A673 (cell line): ENCODE data around the gene C4B. TPM values are rescaled to one million over a fixed set of nuclear protein-coding genes. Genes with fewer than 3 reads are reported as not detected.
"Not testable (repeated sequence)": the region's sequence is repeated elsewhere in the genome, so short reads cannot be mapped to it uniquely, and the experiment has no call there.

Experiments used
- BruUV-seq: library from RNA; stranded (reverse); fragments of 400-500 nt; replicated peaks from 2 replicates; lab custom pipeline; 2021; lab: Mats Ljungman, UMichigan
- CTCF ChIA-PET: fragments of 300-600 bp; sonication (Branson Sonifier 250); formaldehyde crosslinking; loops from one replicate; lab custom pipeline; 2022; ENCODE audit warnings: antibody characterized with exemption; lab: Charles Lee
- POLR2A ChIA-PET: fragments of 300-600 bp; sonication (Branson Sonifier 250); formaldehyde crosslinking; loops from one replicate; lab custom pipeline; 2022; ENCODE audit warnings: antibody characterized with exemption; ENCODE audit not compliant: low non-redundant PET; lab: Charles Lee
- DNase-seq: peaks from one replicate; pipeline ENCODE4 v3.0.0-alpha.2; 2015; ENCODE audit warnings: low spot score
- H3K27ac ChIP-seq: fragments of 200-600 bp; sonication (generic); 2 replicates; pipeline ENCODE4 v1.5.1; 2016; ENCODE audit warnings: mixed run types, low read depth, mild to moderate bottlenecking, mixed read lengths, antibody characterized with exemption, low read length; ENCODE audit not compliant: poor library complexity, severe bottlenecking
- H3K27me3 ChIP-seq: fragments of 200-600 bp; sonication (generic); replicated peaks from 2 replicates; pipeline ENCODE4 v1.6.1; 2017; ENCODE audit warnings: mixed run types, low read depth, mild to moderate bottlenecking, mixed read lengths, antibody characterized with exemption, low read length; ENCODE audit not compliant: insufficient read depth, poor library complexity
- H3K36me3 ChIP-seq: fragments of 200-600 bp; sonication (generic); 2 replicates; pipeline ENCODE4 v1.6.1; 2016; ENCODE audit warnings: mixed run types, mild to moderate bottlenecking, mixed read lengths, antibody characterized with exemption, low read length; ENCODE audit not compliant: insufficient read depth, poor library complexity, severe bottlenecking
- H3K4me1 ChIP-seq: fragments of 200-600 bp; sonication (generic); 2 replicates; pipeline ENCODE4 v1.6.1; 2017; ENCODE audit warnings: mixed run types, mild to moderate bottlenecking, mixed read lengths, antibody characterized with exemption, low read length; ENCODE audit not compliant: insufficient read depth, poor library complexity, severe bottlenecking
- H3K4me3 ChIP-seq: fragments of 200-600 bp; sonication (generic); 2 replicates; pipeline ENCODE4 v1.5.1; 2016; ENCODE audit warnings: low read depth, mixed run types, mild to moderate bottlenecking, mixed read lengths, low read length; ENCODE audit not compliant: poor library complexity, severe bottlenecking
- H3K9me3 ChIP-seq: fragments of 200-600 bp; sonication (generic); 2 replicates; pipeline ENCODE4 v1.6.1; 2016; ENCODE audit warnings: mixed run types, low read depth, mild to moderate bottlenecking, mixed read lengths, antibody characterized with exemption, low read length; ENCODE audit not compliant: poor library complexity, severe bottlenecking
- intact Hi-C: fragments of 100-400 bp; cut with micrococcal nuclease; formaldehyde crosslinking; loops from one replicate; pipeline ENCODE4 v1.10.0; 2022; ENCODE audit not compliant: unreplicated experiment
- total RNA-seq: library from RNA; stranded (reverse); gene quantifications from 2 replicates; pipeline ENCODE4 v1.2.3, GENCODE V29; 2021

Gene C4B
- total RNA-seq, 1 experiment from 2014 or later: 2.2 TPM

- H3K4me3 ChIP-seq, H3K27ac ChIP-seq, BruUV-seq, H3K9me3 ChIP-seq, intact Hi-C loops, DNase-seq, H3K36me3 ChIP-seq, POLR2A ChIA-PET, H3K4me1 ChIP-seq, H3K27me3 ChIP-seq, CTCF ChIA-PET: not testable (repeated sequence)
These were observed 22.5 kb downstream of the C4B start for GRCh38 chr6:32037136-32037535.

- BruUV-seq, POLR2A ChIA-PET, DNase-seq: not testable (repeated sequence)
These were observed 23.3 kb downstream of the C4B start, which contains the start of gene CYP21A2 for GRCh38 chr6:32037598-32038524. CYP21A2 (plus strand) TSS chr6:32038415; CDS start chr6:32038423, 8 bp downstream.

GRCh38 chr6:32038878-32039277, 24.3 kb downstream of the C4B start:
- H3K9me3 ChIP-seq, BruUV-seq, POLR2A ChIA-PET, H3K36me3 ChIP-seq, CTCF ChIA-PET, DNase-seq, H3K4me3 ChIP-seq, H3K4me1 ChIP-seq, intact Hi-C loops, H3K27me3 ChIP-seq, H3K27ac ChIP-seq: not testable (repeated sequence)

More at GRCh38 chr6:32037598-32038524, 23.3 kb downstream of the C4B start, which contains the start of gene CYP21A2:
- H3K4me3 ChIP-seq, H3K4me1 ChIP-seq, H3K27ac ChIP-seq, CTCF ChIA-PET, H3K36me3 ChIP-seq, H3K27me3 ChIP-seq, H3K9me3 ChIP-seq, intact Hi-C loops: not testable (repeated sequence)

GRCh38 chr6:32039321-32040274, 25.0 kb downstream of the C4B start:
- DNase-seq, H3K9me3 ChIP-seq, BruUV-seq, H3K36me3 ChIP-seq, POLR2A ChIA-PET, H3K27ac ChIP-seq, CTCF ChIA-PET, H3K4me1 ChIP-seq, intact Hi-C loops, H3K27me3 ChIP-seq, H3K4me3 ChIP-seq: not testable (repeated sequence)

GRCh38 chr6:32040299-32041049, 25.9 kb downstream of the C4B start:
- H3K4me1 ChIP-seq, H3K27ac ChIP-seq, H3K36me3 ChIP-seq, CTCF ChIA-PET, H3K27me3 ChIP-seq, intact Hi-C loops, DNase-seq, POLR2A ChIA-PET, H3K4me3 ChIP-seq, BruUV-seq, H3K9me3 ChIP-seq: not testable (repeated sequence)

GRCh38 chr6:32041050-32041321, 26.4 kb downstream of the C4B start:
- H3K36me3 ChIP-seq, BruUV-seq, CTCF ChIA-PET, POLR2A ChIA-PET, H3K27me3 ChIP-seq, H3K27ac ChIP-seq, H3K4me1 ChIP-seq, DNase-seq, intact Hi-C loops, H3K4me3 ChIP-seq, H3K9me3 ChIP-seq: not testable (repeated sequence)

- H3K4me3 ChIP-seq, CTCF ChIA-PET, H3K9me3 ChIP-seq, H3K36me3 ChIP-seq, H3K27me3 ChIP-seq, POLR2A ChIA-PET, intact Hi-C loops, H3K4me1 ChIP-seq, BruUV-seq, DNase-seq, H3K27ac ChIP-seq: not testable (repeated sequence)
These were observed 26.8 kb downstream of the C4B start for GRCh38 chr6:32041385-32041784.
